SK-N-MC (cell line): ENCODE measurements around the gene KCNAB1.

ENCODE experiments used
- EZH2 ChIP-seq: fragments of 200-600 bp; sonication (generic); IDR thresholded peaks from one replicate; pipeline ENCODE4 v1.6.1; 2017; ENCODE audit warnings: antibody characterized with exemption
- POLR2AphosphoS5 ChIP-seq: IDR thresholded peaks from 2 replicates; pipeline ENCODE4 v1.6.1; 2012; ENCODE audit warnings: mild to moderate bottlenecking, low read depth, low read length, borderline replicate concordance

DNA sequence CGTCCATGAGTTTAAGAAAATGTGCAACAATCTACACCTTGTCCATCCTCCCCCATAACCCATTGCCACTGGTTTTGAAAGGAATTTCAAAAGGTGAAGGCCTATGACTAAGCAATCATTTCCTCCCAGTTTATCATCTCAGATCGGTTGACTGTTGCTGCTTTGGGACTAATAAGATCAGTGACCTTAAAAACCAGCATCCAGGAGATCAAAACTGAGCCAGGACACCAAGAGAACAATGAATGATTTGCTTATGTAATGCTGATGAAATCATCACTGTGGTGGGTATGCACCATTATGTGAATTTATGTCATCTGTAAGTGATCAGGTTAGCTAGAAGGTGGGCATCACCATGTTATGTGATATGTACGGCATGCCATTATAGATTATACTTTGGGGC is 239.0 kb downstream of the KCNAB1 start:
- TF ChIP-seq EZH2 (no peak), POLR2AphosphoS5 (no peak)
